Panc1 (cell line): ENCODE data around the gene ABCC8. TPM values are rescaled to one million over a fixed set of nuclear protein-coding genes. Genes with fewer than 3 reads are reported as not detected.
A peak's percentile ranks its signal among the peaks of the same experiment; 100 is the strongest.

Experiments
- ATAC-seq: fragments of 200-7000 bp; cut with Tn5 transposase; 2 replicates; pipeline ENCODE4 v1.9.1; 2020; ENCODE audit warnings: mild to moderate bottlenecking, moderate library complexity
- BruUV-seq: library from RNA; stranded (reverse); fragments of 400-500 nt; replicated peaks from 2 replicates; lab custom pipeline; 2021; lab: Mats Ljungman, UMichigan
- CTCF ChIA-PET: fragments of 300-600 bp; sonication (Branson Sonifier 250); formaldehyde crosslinking; loops from one replicate; lab custom pipeline; 2022; ENCODE audit warnings: antibody characterized with exemption; lab: Charles Lee
- POLR2A ChIA-PET: fragments of 300-600 bp; sonication (Branson Sonifier 250); formaldehyde crosslinking; loops from one replicate; lab custom pipeline; 2022; ENCODE audit warnings: antibody characterized with exemption; lab: Charles Lee
- DNase-seq: peaks from one replicate; pipeline ENCODE4 v3.0.0-alpha.2; 2010; ENCODE audit warnings: low read depth, low spot score
- H3K27ac ChIP-seq: 2 replicates; pipeline ENCODE4 v1.5.1; 2011; ENCODE audit warnings: mild to moderate bottlenecking, low read length, inconsistent platforms
- H3K27me3 ChIP-seq: fragments of 200-500 bp; sonication (Bioruptor generic); 2 replicates; pipeline ENCODE4 v1.6.0; 2014; ENCODE audit warnings: low read length, inconsistent platforms; ENCODE audit not compliant: control insufficient read depth, insufficient read depth
- H3K36me3 ChIP-seq: fragments of 200-500 bp; sonication (Bioruptor generic); 2 replicates; pipeline ENCODE4 v1.5.1; 2014; ENCODE audit warnings: inconsistent platforms, mild to moderate bottlenecking, low read length, moderate library complexity; ENCODE audit not compliant: control insufficient read depth, insufficient read depth
- H3K4me1 ChIP-seq: 2 replicates; pipeline ENCODE4 v1.5.1; 2011; ENCODE audit warnings: inconsistent platforms, mild to moderate bottlenecking, low read length, moderate library complexity; ENCODE audit not compliant: control insufficient read depth, insufficient read depth
- H3K4me3 ChIP-seq, 2 experiments: 2 replicates each; pipeline ENCODE4 v1.5.1; 2011 to 2012; ENCODE audit warnings: low read depth in 2 of 2, low read length in 2 of 2, mild to moderate bottlenecking in 2 of 2, inconsistent platforms in 1 of 2, moderate library complexity in 1 of 2
- H3K9me3 ChIP-seq: fragments of 200-500 bp; sonication (Bioruptor generic); 2 replicates; pipeline ENCODE4 v1.5.1; 2014; ENCODE audit warnings: low read depth, mild to moderate bottlenecking, inconsistent platforms, low read length, moderate library complexity; ENCODE audit not compliant: control insufficient read depth, insufficient read depth
- CTCF ChIP-seq: fragments of 450-650 bp; IDR thresholded peaks from 2 replicates; pipeline ENCODE4 v1.5.1; 2017; ENCODE audit warnings: mild to moderate bottlenecking
- POLR2AphosphoS5 ChIP-seq: IDR thresholded peaks from 2 replicates; pipeline ENCODE4 v1.6.1; 2012; ENCODE audit warnings: mild to moderate bottlenecking, low read depth, low read length, moderate library complexity
- REST ChIP-seq, 2 experiments: IDR thresholded peaks; 2 replicates each; pipeline ENCODE4 v1.6.1; 2011 to 2012; ENCODE audit warnings: low read depth in 2 of 2, control low read depth in 1 of 2, low read length in 1 of 2, mild to moderate bottlenecking in 1 of 2, moderate library complexity in 1 of 2; ENCODE audit not compliant: insufficient read depth in 1 of 2
- SIN3A ChIP-seq: IDR thresholded peaks from 2 replicates; pipeline ENCODE4 v1.6.1; 2012; ENCODE audit warnings: low read depth, mild to moderate bottlenecking, low read length, moderate library complexity, borderline replicate concordance; ENCODE audit not compliant: insufficient read depth
- TCF7L2 ChIP-seq: IDR thresholded peaks from 2 replicates; pipeline ENCODE4 v1.6.1; 2011; ENCODE audit warnings: mild to moderate bottlenecking, low read depth, low read length, inconsistent platforms
- in situ Hi-C: cut with HindIII; loops from 2 replicates; pipeline ENCODE4 v1.10.0; 2016; ENCODE audit warnings: low sequenced_read_pairs, low pct_unique_long_range_greater_than_20kb
- intact Hi-C: fragments of 100-400 bp; cut with micrococcal nuclease; formaldehyde crosslinking; loops from one replicate; pipeline ENCODE4 v1.10.0; 2022; ENCODE audit not compliant: unreplicated experiment
- total RNA-seq: library from RNA; stranded (reverse); gene quantifications from one replicate; pipeline ENCODE4 v1.2.1, GENCODE V29; 2021; ENCODE audit not compliant: unreplicated experiment

The ABCC8 gene
- total RNA-seq, 1 experiment from 2014 or later, result 0.18 TPM

GRCh38 chr11:17500673-17501072, 24.0 kb upstream of the ABCC8 start:
- H3K27ac ChIP-seq, result no peak overlapping the region
- ATAC-seq, result no peak
- peaks cover 3% of the 10 kb centered on the region; the same call in 1 of the 2 replicates for H3K27me3 ChIP-seq
- no TSS peak for BruUV-seq
- no peak overlapping the region for H3K4me3 ChIP-seq
- in situ Hi-C loops, result no loop called here
- H3K4me1 ChIP-seq, result no peaks in the 10 kb centered on the region
- intact Hi-C loops, result loop anchor here (10.0 kb wide), 1 partner anchor 266 kb away; no protein-coding TSS in a partner anchor
- TF ChIP-seq SIN3A, result no peak
- no peak for TF ChIP-seq POLR2AphosphoS5
- no peak for TF ChIP-seq REST (IDR thresholded peaks at IDR 0.05; ENCODE audit: insufficient read depth in 1 of 2, low read depth in 2 of 2, low read length in 1 of 2)
- no peak for TF ChIP-seq TCF7L2
- no peak for TF ChIP-seq CTCF
- POLR2A ChIA-PET, result no interaction called here
- no peaks in the 10 kb centered on the region for H3K9me3 ChIP-seq
- no peak for DNase-seq
- CTCF ChIA-PET, result no interaction called here
- no peaks in the 10 kb centered on the region for H3K36me3 ChIP-seq

GRCh38 chr11:17498475-17498874, 21.8 kb upstream of the ABCC8 start:
- Histone ChIP-seq H3K4me1 (no peaks in the 10 kb centered on the region), H3K36me3 (no peaks in the 10 kb centered on the region), H3K4me3 (no peak overlapping the region), H3K27ac (no peak overlapping the region), H3K9me3 (no peaks in the 10 kb centered on the region), H3K27me3 (peaks cover 3% of the 10 kb centered on the region; the same call in 1 of the 2 replicates)
- in situ Hi-C loops, result no loop called here
- intact Hi-C loops, result no loop called here
- ChIA-PET CTCF (interaction anchor here (0.7 to 1.1 kb wide), 4 partner anchors 13 to 362 kb away, joined by 3 to 4 read pairs (median 3); partner anchors contain the start of gene KCNJ11), POLR2A (no interaction called here)
- DNase-seq (no peak), ATAC-seq (peak; percentile 81)
- TF ChIP-seq CTCF (no peak; the same call in 1 of the 2 replicates), REST (IDR thresholded peaks at IDR 0.05; ENCODE audit: insufficient read depth in 1 of 2, low read depth in 2 of 2, low read length in 1 of 2) (no peak)
- no TSS peak for BruUV-seq
